Liver (tissue), 9 donors: ENCODE results near the gene MARVELD2. TPM values are rescaled to one million over a fixed set of nuclear protein-coding genes. Genes with fewer than 3 reads are reported as not detected.

ENCODE experiments used
- DNase-seq: peaks from one replicate; pipeline ENCODE4 v3.0.0-alpha.2; 2017; ENCODE audit warnings: low spot score
- H3K27ac ChIP-seq, 2 donors: one replicate each; pipeline ENCODE4 v1.7.0; 2013; ENCODE audit warnings: inconsistent platforms in 2 of 2, low read length in 2 of 2, control low read depth in 1 of 2, low read depth in 1 of 2, mild to moderate bottlenecking in 1 of 2
- H3K27me3 ChIP-seq, 4 donors: one replicate each; pipeline versions ENCODE4 v1.6.1 to v1.7.0; 2013; ENCODE audit warnings: low read length in 3 of 4, inconsistent platforms in 1 of 4, mild to moderate bottlenecking in 1 of 4, moderate library complexity in 1 of 4; ENCODE audit not compliant: control insufficient read depth in 4 of 4, insufficient read depth in 4 of 4
- H3K36me3 ChIP-seq, 4 donors: one replicate each; pipeline versions ENCODE4 v1.6.1 to v1.7.0; 2013; ENCODE audit warnings: low read length in 3 of 4, mild to moderate bottlenecking in 3 of 4, low read depth in 1 of 4, moderate library complexity in 1 of 4; ENCODE audit not compliant: control insufficient read depth in 4 of 4, insufficient read depth in 3 of 4
- H3K4me1 ChIP-seq, 4 donors: one replicate each; pipeline versions ENCODE4 v1.6.1 to v1.7.0; 2013; ENCODE audit warnings: low read length in 3 of 4, mild to moderate bottlenecking in 3 of 4, moderate library complexity in 1 of 4; ENCODE audit not compliant: control insufficient read depth in 4 of 4, insufficient read depth in 4 of 4
- H3K4me3 ChIP-seq, 3 donors: one replicate each; pipeline versions ENCODE4 v1.6.1 to v1.7.0; 2013; ENCODE audit warnings: low read length in 3 of 3, control low read depth in 1 of 3, low read depth in 1 of 3, mild to moderate bottlenecking in 1 of 3
- H3K9ac ChIP-seq, 2 donors: one replicate each; pipeline ENCODE4 v1.7.0; 2013; ENCODE audit warnings: low read length in 2 of 2, mild to moderate bottlenecking in 2 of 2, moderate library complexity in 2 of 2, control low read depth in 1 of 2, low read depth in 1 of 2
- H3K9me3 ChIP-seq, 4 donors: one replicate each; pipeline versions ENCODE4 v1.6.1 to v1.7.0; 2013; ENCODE audit warnings: low read length in 3 of 4; ENCODE audit not compliant: control insufficient read depth in 4 of 4
- ATF3 ChIP-seq: IDR thresholded peaks from 2 replicates; pipeline ENCODE4 v1.6.1; 2016; ENCODE audit warnings: antibody characterized with exemption
- CTCF ChIP-seq: fragments of 150-350 bp; IDR thresholded peaks from 2 replicates; pipeline ENCODE4 v1.5.1; 2017; ENCODE audit warnings: improper control_type of control experiment, low read depth, low read length; ENCODE audit not compliant: missing input control
- EGR1 ChIP-seq, 2 donors: IDR thresholded peaks; 2 replicates each; pipeline ENCODE4 v1.6.1; 2016 to 2018; ENCODE audit warnings: antibody characterized with exemption in 2 of 2, low read depth in 2 of 2
- FOXA1 ChIP-seq: IDR thresholded peaks from 2 replicates; pipeline ENCODE4 v1.6.1; 2016; ENCODE audit warnings: antibody characterized with exemption
- FOXA2 ChIP-seq: IDR thresholded peaks from 2 replicates; pipeline ENCODE4 v1.6.1; 2016; ENCODE audit warnings: antibody characterized with exemption
- GABPA ChIP-seq, 2 donors: IDR thresholded peaks in 1 of 2; conservative IDR thresholded peaks in 1 of 2; 2 replicates each; pipeline ENCODE4 v1.6.1; 2016; ENCODE audit warnings: antibody characterized with exemption in 2 of 2, mild to moderate bottlenecking in 1 of 2, moderate library complexity in 1 of 2
- HNF4A ChIP-seq, 2 donors: conservative IDR thresholded peaks; 2 replicates each; pipeline ENCODE4 v1.6.1; 2016; ENCODE audit warnings: antibody characterized with exemption in 2 of 2, mild to moderate bottlenecking in 2 of 2
- HNF4G ChIP-seq: IDR thresholded peaks from 2 replicates; pipeline ENCODE4 v1.6.1; 2016; ENCODE audit warnings: antibody characterized with exemption
- JUND ChIP-seq, 2 donors: IDR thresholded peaks; 2 replicates each; pipeline ENCODE4 v1.6.1; 2016; ENCODE audit warnings: antibody characterized with exemption in 2 of 2
- MAX ChIP-seq: IDR thresholded peaks from 2 replicates; pipeline ENCODE4 v1.6.1; 2016; ENCODE audit warnings: antibody characterized with exemption
- NR2F2 ChIP-seq: IDR thresholded peaks from 2 replicates; pipeline ENCODE4 v1.6.1; 2016; ENCODE audit warnings: antibody characterized with exemption
- RAD21 ChIP-seq, 2 donors: IDR thresholded peaks; 2 replicates each; pipeline ENCODE4 v1.6.1; 2016; ENCODE audit warnings: antibody characterized with exemption in 2 of 2, mild to moderate bottlenecking in 2 of 2
- REST ChIP-seq: IDR thresholded peaks from 2 replicates; pipeline ENCODE4 v1.6.1; 2016; ENCODE audit warnings: antibody characterized with exemption, mild to moderate bottlenecking
- RXRA ChIP-seq, 2 donors: IDR thresholded peaks; 2 replicates each; pipeline ENCODE4 v1.6.1; 2017 to 2018; ENCODE audit warnings: antibody characterized with exemption in 2 of 2, mild to moderate bottlenecking in 1 of 2
- SP1 ChIP-seq: IDR thresholded peaks from 2 replicates; pipeline ENCODE4 v1.6.1; 2018; ENCODE audit warnings: antibody characterized with exemption, mild to moderate bottlenecking
- TAF1 ChIP-seq: conservative IDR thresholded peaks from 2 replicates; pipeline ENCODE4 v1.6.1; 2016; ENCODE audit warnings: antibody characterized with exemption, mild to moderate bottlenecking
- YY1 ChIP-seq: IDR thresholded peaks from 2 replicates; pipeline ENCODE4 v1.6.1; 2016; ENCODE audit warnings: antibody characterized with exemption, mild to moderate bottlenecking
- ZBTB33 ChIP-seq: IDR thresholded peaks from 2 replicates; pipeline ENCODE4 v1.6.1; 2016; ENCODE audit warnings: antibody characterized with exemption
- WGBS: extraction: QIAGEN DNeasy Blood & Tissue Kit; methylation state at CpG from one replicate; pipeline ENCODE4 v1.1.7; 2013; 5-methylcytosine and 5-hydroxymethylcytosine counted together
- polyA plus RNA-seq, 2 donors: library from polyadenylated mRNA; stranded (reverse) in 1 of 2; unstranded in 1 of 2; fragments of 200-250 nt in 1 of 2; fragments of >200 nt in 1 of 2; fragmentation: Nextera tagmentation in 1 of 2; extraction: Ambion mirVana in 1 of 2; gene quantifications; one replicate each; pipeline versions ENCODE4 v1.2.1 to v1.2.3, GENCODE V29; 2013 to 2015
- total RNA-seq, 2 donors: library from RNA; depleted of rRNA; stranded (reverse); fragments of >200 nt; gene quantifications; one replicate each; pipeline ENCODE4 v1.2.3, GENCODE V29; 2014
- donor health status: healthy.
- donor health status: healthy.
- donor health status: healthy.
- donor health status: healthy.
- donor health status: healthy.

MARVELD2 gene
- total and polyA plus RNA-seq, 4 donors: 9.4 to 20.2 (median 12.3) TPM

GRCh38 chr5:69485471-69485870 is 70.6 kb downstream of the MARVELD2 start:
- 88% methylated on average over 1 of the region's 1 CpG for WGBS
- TF ChIP-seq CTCF (no peak), YY1 (no peak), RAD21 (IDR thresholded peaks at IDR 0.05) (no peak), TAF1 (no peak), HNF4A (conservative IDR thresholded peaks at IDR 0.05) (no peak)
- Histone ChIP-seq H3K9ac (no peak overlapping the region), H3K36me3 (no peaks in the 10 kb centered on the region), H3K4me3 (no peak overlapping the region), H3K27me3 (no peaks in the 10 kb centered on the region), H3K9me3 (no peaks in the 10 kb centered on the region), H3K4me1 (peaks cover 0 to 4% (median 1%) of the 10 kb centered on the region in 4 donors), H3K27ac (no peak overlapping the region)
- no peak for DNase-seq

GRCh38 chr5:69489246-69489645 is 74.3 kb downstream of the MARVELD2 start:
- Histone ChIP-seq H3K27me3 (no peaks in the 10 kb centered on the region), H3K27ac (no peak overlapping the region)
- WGBS: 88% methylated on average over 4 of the region's 4 CpGs

GRCh38 chr5:69491027-69491426 is 76.1 kb downstream of the MARVELD2 start:
- Histone ChIP-seq H3K4me3 (peak overlapping the region; percentile 82 to 92 (median 88)), H3K36me3 (no peaks in the 10 kb centered on the region), H3K27ac (peak overlapping the region; percentile 95 to 100), H3K4me1 (peaks cover 4 to 39% (median 31%) of the 10 kb centered on the region in 4 donors), H3K9ac (peak overlapping the region; percentile 75 to 97), H3K27me3 (no peaks in the 10 kb centered on the region), H3K9me3 (no peaks in the 10 kb centered on the region)
- no peak for DNase-seq
- 38% methylated on average over 2 of the region's 2 CpGs for WGBS
- TF ChIP-seq JUND (IDR thresholded peaks at IDR 0.05) (no peak), SP1 (peak; percentile 27), HNF4A (conservative IDR thresholded peaks at IDR 0.05) (peak in 1 of 2 donors; percentile 18), REST (no peak), MAX (no peak), TAF1 (no peak), RXRA (IDR thresholded peaks at IDR 0.05) (peak in 1 of 2 donors; percentile 11), RAD21 (IDR thresholded peaks at IDR 0.05) (peak in 1 of 2 donors; percentile 11), HNF4G (no peak), ATF3 (no peak), EGR1 (IDR thresholded peaks at IDR 0.05; ENCODE audit: low read depth in 2 of 2) (no peak), FOXA1 (no peak)

More at GRCh38 chr5:69489246-69489645, 74.3 kb downstream of the MARVELD2 start:
- no peak for TF ChIP-seq TAF1
- no peak for TF ChIP-seq HNF4A (conservative IDR thresholded peaks at IDR 0.05)
- no peak for TF ChIP-seq GABPA (IDR thresholded peaks at IDR 0.05 in 1 of 2, conservative IDR thresholded peaks at IDR 0.05 in 1 of 2)
- TF ChIP-seq NR2F2: no peak
- no peak for TF ChIP-seq SP1
- TF ChIP-seq ZBTB33: no peak
- no peak for TF ChIP-seq FOXA2
- no peak for TF ChIP-seq EGR1 (IDR thresholded peaks at IDR 0.05; ENCODE audit: low read depth in 2 of 2)
- no peak for TF ChIP-seq MAX
- no peak for TF ChIP-seq YY1
- DNase-seq: no peak
- Histone ChIP-seq H3K9me3 (no peaks in the 10 kb centered on the region), H3K36me3 (no peaks in the 10 kb centered on the region), H3K4me1 (peaks cover 2 to 25% (median 19%) of the 10 kb centered on the region in 4 donors), H3K9ac (no peak overlapping the region), H3K4me3 (no peak overlapping the region)
